Mesendoderm (in vitro differentiated cells): ENCODE measurements around the gene SCNN1G. TPM values are rescaled to one million over a fixed set of nuclear protein-coding genes. Genes with fewer than 3 reads are reported as not detected.

ENCODE experiments used
- DNase-seq: peaks from one replicate; pipeline ENCODE4 v3.0.0; 2013
- H2AK5ac ChIP-seq: 2 replicates; pipeline ENCODE4 v1.6.1; 2013; ENCODE audit warnings: low read length, inconsistent platforms
- H2BK120ac ChIP-seq: 2 replicates; pipeline ENCODE4 v1.6.1; 2013; ENCODE audit warnings: low read depth, mild to moderate bottlenecking, low read length, moderate library complexity, mixed read lengths
- H2BK15ac ChIP-seq: replicated peaks from 2 replicates; pipeline ENCODE4 v1.6.1; 2013; ENCODE audit warnings: low read depth, mild to moderate bottlenecking, moderate library complexity
- H2BK5ac ChIP-seq: 2 replicates; pipeline ENCODE4 v1.6.1; 2013; ENCODE audit warnings: low read length, inconsistent platforms
- H3K18ac ChIP-seq: 2 replicates; pipeline ENCODE4 v1.6.1; 2013; ENCODE audit warnings: mild to moderate bottlenecking, low read length, mixed read lengths
- H3K23ac ChIP-seq: one replicate; pipeline ENCODE4 v1.6.1; 2013; ENCODE audit warnings: low read length
- H3K27ac ChIP-seq: 2 replicates; pipeline ENCODE4 v1.5.1; 2013; ENCODE audit warnings: low read depth, mild to moderate bottlenecking, inconsistent platforms, low read length, moderate library complexity
- H3K27me3 ChIP-seq: 2 replicates; pipeline ENCODE4 v1.6.1; 2013; ENCODE audit warnings: low read length, control low read depth, mild to moderate bottlenecking, inconsistent platforms; ENCODE audit not compliant: insufficient read depth, poor library complexity
- H3K36me3 ChIP-seq: 2 replicates; pipeline ENCODE4 v1.6.1; 2013; ENCODE audit warnings: low read length, inconsistent platforms; ENCODE audit not compliant: control insufficient read depth, insufficient read depth
- H3K4ac ChIP-seq: one replicate; pipeline ENCODE4 v1.6.1; 2013; ENCODE audit warnings: low read depth, mild to moderate bottlenecking, low read length, moderate library complexity
- H3K4me1 ChIP-seq: 2 replicates; pipeline ENCODE4 v1.6.1; 2013; ENCODE audit warnings: low read depth, low read length, inconsistent platforms; ENCODE audit not compliant: control insufficient read depth
- H3K4me2 ChIP-seq: 2 replicates; pipeline ENCODE4 v1.6.1; 2013; ENCODE audit warnings: low read length
- H3K4me3 ChIP-seq: 2 replicates; pipeline ENCODE4 v1.5.1; 2013; ENCODE audit warnings: mild to moderate bottlenecking, low read length
- H3K56ac ChIP-seq: one replicate; pipeline ENCODE4 v1.6.1; 2013; ENCODE audit warnings: low read length
- H3K79me1 ChIP-seq: 2 replicates; pipeline ENCODE4 v1.6.1; 2013; ENCODE audit warnings: low read length, inconsistent platforms
- H3K79me2 ChIP-seq: 2 replicates; pipeline ENCODE4 v1.6.1; 2013; ENCODE audit warnings: mild to moderate bottlenecking, low read length; ENCODE audit not compliant: control insufficient read depth, insufficient read depth
- H3K9ac ChIP-seq: 2 replicates; pipeline ENCODE4 v1.6.1; 2013; ENCODE audit warnings: low read length, inconsistent platforms
- H4K5ac ChIP-seq: one replicate; pipeline ENCODE4 v1.6.1; 2013; ENCODE audit warnings: low read length
- H4K8ac ChIP-seq: one replicate; pipeline ENCODE4 v1.6.1; 2013; ENCODE audit warnings: low read depth, mild to moderate bottlenecking, control low read depth, low read length, moderate library complexity
- WGBS: extraction: QIAGEN DNeasy Blood & Tissue Kit; methylation state at CpG from one replicate; pipeline ENCODE4 v1.1.7; 2013; ENCODE audit warnings: low lambda C conversion rate, missing lambda C conversion rate; ENCODE audit not compliant: insufficient coverage; ENCODE audit errors: extremely low coverage; 5-methylcytosine and 5-hydroxymethylcytosine counted together
- polyA plus RNA-seq, 2 experiments: library from polyadenylated mRNA; stranded (reverse); fragments of 200-250 nt; gene quantifications; one replicate each; pipeline ENCODE4 v1.2.3, GENCODE V29; 2013

Gene SCNN1G, protein sequence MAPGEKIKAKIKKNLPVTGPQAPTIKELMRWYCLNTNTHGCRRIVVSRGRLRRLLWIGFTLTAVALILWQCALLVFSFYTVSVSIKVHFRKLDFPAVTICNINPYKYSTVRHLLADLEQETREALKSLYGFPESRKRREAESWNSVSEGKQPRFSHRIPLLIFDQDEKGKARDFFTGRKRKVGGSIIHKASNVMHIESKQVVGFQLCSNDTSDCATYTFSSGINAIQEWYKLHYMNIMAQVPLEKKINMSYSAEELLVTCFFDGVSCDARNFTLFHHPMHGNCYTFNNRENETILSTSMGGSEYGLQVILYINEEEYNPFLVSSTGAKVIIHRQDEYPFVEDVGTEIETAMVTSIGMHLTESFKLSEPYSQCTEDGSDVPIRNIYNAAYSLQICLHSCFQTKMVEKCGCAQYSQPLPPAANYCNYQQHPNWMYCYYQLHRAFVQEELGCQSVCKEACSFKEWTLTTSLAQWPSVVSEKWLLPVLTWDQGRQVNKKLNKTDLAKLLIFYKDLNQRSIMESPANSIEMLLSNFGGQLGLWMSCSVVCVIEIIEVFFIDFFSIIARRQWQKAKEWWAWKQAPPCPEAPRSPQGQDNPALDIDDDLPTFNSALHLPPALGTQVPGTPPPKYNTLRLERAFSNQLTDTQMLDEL
- polyA plus RNA-seq (2013, experiment 1 of 2) = 0.07 TPM
- polyA plus RNA-seq (2013, experiment 2 of 2) = 0.04 TPM

DNA sequence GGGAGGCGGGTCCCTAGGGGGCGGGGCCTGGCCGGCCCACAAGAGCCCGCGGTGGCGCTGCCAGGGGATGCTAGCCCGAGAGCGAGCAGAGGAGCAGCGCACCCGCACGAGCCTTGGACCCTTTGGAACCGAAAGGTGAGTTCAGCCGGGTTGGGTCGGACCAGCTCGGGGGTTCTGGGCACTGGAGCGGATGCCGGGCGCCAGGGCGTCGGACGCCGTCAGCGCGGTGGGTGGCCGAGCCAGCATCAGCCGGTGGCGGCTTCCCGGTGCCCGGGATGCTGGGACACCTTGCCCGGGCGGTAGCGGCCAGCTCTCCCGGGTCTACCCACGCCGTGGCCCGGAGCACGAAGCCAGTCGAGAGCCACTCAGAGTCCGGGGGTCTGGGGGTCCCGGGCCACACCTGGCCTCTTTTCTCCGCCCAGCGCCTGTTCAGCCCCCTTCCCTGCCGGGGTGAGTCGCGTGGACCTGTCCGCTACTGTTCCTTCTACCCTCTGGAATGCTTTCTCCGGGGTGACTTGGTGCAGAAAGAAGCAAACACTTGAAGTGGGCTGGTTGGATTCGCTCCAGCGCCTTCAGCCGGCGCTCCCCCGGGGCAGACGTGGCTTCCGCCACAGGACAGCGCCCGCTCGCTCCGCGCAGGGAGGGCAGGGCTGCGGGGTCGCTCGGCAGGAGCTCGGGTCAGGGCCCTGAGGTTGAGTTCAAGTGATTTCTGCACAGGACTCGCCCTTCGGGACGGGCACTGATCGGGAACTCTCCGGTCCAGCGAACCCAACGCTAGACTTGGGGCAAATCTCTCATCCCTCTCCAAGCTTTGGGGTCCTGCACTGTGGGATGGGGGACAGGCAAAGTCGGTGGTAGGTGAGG, at the start of gene SCNN1G:
Gene SCNN1G (plus strand): TSS at position 67 of the 864 bp plus-strand sequence. CDS start 3,527 bp downstream, outside the sequence.
- H3K18ac ChIP-seq = no peak within 1 kb of the TSS
- no peaks in the 10 kb centered on the region for H3K4me1 ChIP-seq
- H4K8ac ChIP-seq = no peak within 1 kb of the TSS
- H2BK120ac ChIP-seq = no peak within 1 kb of the TSS
- H2BK15ac ChIP-seq = no peak within 1 kb of the TSS
- no peak within 1 kb of the TSS for H3K4me3 ChIP-seq
- H3K56ac ChIP-seq = no peak within 1 kb of the TSS
- no CpG with 5 or more reads among the region's 71 CpGs for WGBS
- peaks cover 7% of the 10 kb centered on the region for H3K27me3 ChIP-seq
- peak; percentile 21 for DNase-seq
- no peak within 1 kb of the TSS for H3K23ac ChIP-seq
- H4K5ac ChIP-seq = no peak within 1 kb of the TSS
- no peaks in the 10 kb centered on the region for H3K79me2 ChIP-seq
- H2BK5ac ChIP-seq = no peak within 1 kb of the TSS
- peak within 1 kb of the TSS; percentile 68 for H3K4me2 ChIP-seq
- no peak within 1 kb of the TSS for H3K27ac ChIP-seq
- H3K9ac ChIP-seq = no peak within 1 kb of the TSS
- no peak within 1 kb of the TSS for H3K4ac ChIP-seq
- H3K36me3 ChIP-seq = no peaks in the 10 kb centered on the region
- H3K79me1 ChIP-seq = no peaks in the 10 kb centered on the region
- H2AK5ac ChIP-seq = no peak within 1 kb of the TSS

DNA sequence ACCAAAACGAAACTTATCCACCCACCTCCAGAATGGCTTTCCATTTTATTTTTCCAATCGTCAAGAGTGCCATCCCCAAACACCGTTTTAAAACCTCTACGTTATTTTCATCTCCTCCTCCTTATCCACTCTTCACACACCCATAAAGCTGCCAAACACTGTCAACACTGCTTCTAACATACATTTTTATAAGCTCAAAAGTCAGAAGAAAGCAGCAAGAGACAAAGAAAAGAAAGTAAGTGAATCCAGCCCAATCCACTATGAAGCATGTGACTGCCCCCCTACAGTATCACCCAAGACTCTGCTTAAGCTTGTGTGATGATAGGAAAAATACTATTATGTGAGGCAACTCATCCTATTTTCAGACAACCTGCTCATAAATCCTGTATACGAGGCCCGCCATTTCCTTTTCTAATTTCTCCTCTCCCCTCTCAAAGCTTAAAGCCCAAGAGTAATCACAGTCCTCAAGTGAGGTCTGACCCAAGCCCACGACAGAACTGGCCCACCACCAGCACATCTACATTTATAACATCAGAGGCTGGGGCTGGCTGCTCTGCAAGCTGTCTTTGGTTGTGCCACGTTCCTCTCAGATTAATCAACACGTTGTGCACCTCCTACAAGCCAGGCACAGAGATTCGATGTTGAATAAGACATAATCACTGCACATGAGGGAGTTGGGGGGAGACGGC, 49.6 kb upstream of the SCNN1G start:
- H3K56ac ChIP-seq = no peak overlapping the region
- no peak overlapping the region for H2BK5ac ChIP-seq
- DNase-seq = no peak
- no peaks in the 10 kb centered on the region for H3K36me3 ChIP-seq
- H3K4me2 ChIP-seq = no peak overlapping the region
- H4K8ac ChIP-seq = no peak overlapping the region
- no peak overlapping the region for H3K27ac ChIP-seq
- H3K9ac ChIP-seq = no peak overlapping the region
- no peaks in the 10 kb centered on the region for H3K4me1 ChIP-seq
- no peak overlapping the region for H2BK15ac ChIP-seq
- H3K23ac ChIP-seq = no peak overlapping the region
- peaks cover 37% of the 10 kb centered on the region for H3K79me2 ChIP-seq
- no peaks in the 10 kb centered on the region for H3K27me3 ChIP-seq
- no peak overlapping the region for H2AK5ac ChIP-seq
- H4K5ac ChIP-seq = no peak overlapping the region
- H3K4me3 ChIP-seq = no peak overlapping the region
- H2BK120ac ChIP-seq = no peak overlapping the region
- no peak overlapping the region for H3K4ac ChIP-seq
- no peak overlapping the region for H3K18ac ChIP-seq
- 100% methylated on average over 4 of the region's 11 CpGs for WGBS
- H3K79me1 ChIP-seq = peaks cover 16% of the 10 kb centered on the region

DNA sequence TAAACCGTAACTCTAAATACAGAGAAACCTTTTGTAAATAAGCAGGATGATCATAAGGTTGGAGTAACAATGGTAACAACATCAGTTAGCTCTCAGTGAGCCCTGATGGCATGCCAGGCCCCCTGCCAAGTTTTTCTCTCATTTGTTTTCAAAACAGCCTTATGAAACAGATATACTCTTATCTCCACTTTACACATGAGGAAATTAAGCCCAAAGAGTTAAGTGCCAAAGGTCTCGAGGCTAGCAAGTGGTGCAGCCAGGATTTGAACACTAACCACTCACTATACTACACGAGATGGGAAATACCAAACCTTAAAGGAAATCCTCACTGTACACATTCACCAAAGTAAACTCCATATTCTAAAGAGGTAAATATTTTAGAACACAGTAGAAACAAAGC, 48.3 kb upstream of the SCNN1G start:
- Histone ChIP-seq H3K18ac (no peak overlapping the region), H3K23ac (no peak overlapping the region), H3K4me3 (no peak overlapping the region), H2BK15ac (no peak overlapping the region), H3K4ac (no peak overlapping the region), H3K27ac (no peak overlapping the region), H3K4me2 (no peak overlapping the region), H4K8ac (no peak overlapping the region), H4K5ac (no peak overlapping the region), H3K4me1 (no peaks in the 10 kb centered on the region), H2BK120ac (no peak overlapping the region), H3K9ac (no peak overlapping the region), H3K79me2 (peaks cover 42% of the 10 kb centered on the region), H3K36me3 (no peaks in the 10 kb centered on the region), H2AK5ac (no peak overlapping the region), H2BK5ac (no peak overlapping the region), H3K27me3 (no peaks in the 10 kb centered on the region), H3K79me1 (peaks cover 21% of the 10 kb centered on the region), H3K56ac (no peak overlapping the region)
- no CpG with 5 or more reads among the region's 3 CpGs for WGBS
- DNase-seq = no peak

DNA sequence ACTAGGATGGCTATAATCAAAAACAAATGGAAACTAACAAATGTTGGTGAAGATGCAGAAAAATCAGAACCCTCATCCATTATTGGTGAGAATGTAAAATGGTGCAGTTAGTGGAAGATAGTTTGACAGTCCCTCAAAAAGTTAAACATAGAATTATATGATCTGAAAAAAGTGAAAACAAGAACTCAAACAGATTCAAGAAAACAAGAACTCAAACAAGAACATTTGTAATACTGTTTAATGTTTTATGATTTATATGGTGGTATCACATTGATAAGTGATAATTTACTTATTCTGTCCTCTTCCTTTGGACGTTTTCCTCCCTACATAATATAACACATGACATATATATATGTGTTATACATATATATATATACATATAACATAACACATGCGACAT, 45.3 kb upstream of the SCNN1G start:
- Histone ChIP-seq H3K27me3 (no peaks in the 10 kb centered on the region), H3K18ac (no peak overlapping the region), H2BK120ac (no peak overlapping the region), H3K9ac (no peak overlapping the region), H3K36me3 (no peaks in the 10 kb centered on the region), H3K4me3 (no peak overlapping the region), H3K4ac (no peak overlapping the region), H3K4me1 (peaks cover 7% of the 10 kb centered on the region), H3K79me2 (peaks cover 42% of the 10 kb centered on the region), H2AK5ac (no peak overlapping the region), H3K79me1 (peaks cover 24% of the 10 kb centered on the region), H3K56ac (no peak overlapping the region), H2BK15ac (no peak overlapping the region), H4K5ac (no peak overlapping the region), H3K23ac (no peak overlapping the region), H3K4me2 (no peak overlapping the region), H2BK5ac (no peak overlapping the region), H3K27ac (no peak overlapping the region), H4K8ac (no peak overlapping the region)
- no CpG with 5 or more reads among the region's 2 CpGs for WGBS
- DNase-seq = no peak

DNA sequence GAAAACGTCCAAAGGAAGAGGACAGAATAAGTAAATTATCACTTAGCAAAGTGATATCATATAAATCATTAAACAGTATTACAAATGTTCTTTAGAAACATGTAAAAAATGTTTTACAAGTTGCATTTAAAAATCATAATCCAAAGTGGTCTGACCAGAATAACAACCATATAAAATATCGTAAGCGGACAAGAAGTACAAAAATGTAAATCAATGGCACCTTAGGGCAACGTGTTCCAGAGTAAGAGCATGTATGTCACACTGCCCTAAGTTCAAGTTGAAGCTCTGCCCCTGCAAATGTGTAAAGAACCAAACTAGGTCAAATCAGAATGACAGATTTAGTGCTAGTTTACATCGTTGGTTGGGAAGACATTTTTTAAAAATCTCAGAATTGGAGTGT, 44.7 kb upstream of the SCNN1G start:
- no CpG with 5 or more reads among the region's 5 CpGs for WGBS
- no peak overlapping the region for H4K5ac ChIP-seq

More for the DNA sequence above, 44.7 kb upstream of the SCNN1G start:
- H3K4me3 ChIP-seq = no peak overlapping the region
- H3K56ac ChIP-seq = no peak overlapping the region
- no peak overlapping the region for H3K23ac ChIP-seq
- no peak overlapping the region for H2BK5ac ChIP-seq
- no peak overlapping the region for H3K4ac ChIP-seq
- H3K79me1 ChIP-seq = peaks cover 29% of the 10 kb centered on the region
- H3K36me3 ChIP-seq = no peaks in the 10 kb centered on the region
- no peak overlapping the region for H3K27ac ChIP-seq
- H3K4me2 ChIP-seq = no peak overlapping the region
- no peak overlapping the region for H3K18ac ChIP-seq
- H2AK5ac ChIP-seq = no peak overlapping the region
- H4K8ac ChIP-seq = no peak overlapping the region
- peaks cover 46% of the 10 kb centered on the region for H3K79me2 ChIP-seq
- DNase-seq = no peak
- no peak overlapping the region for H2BK120ac ChIP-seq
- H3K9ac ChIP-seq = no peak overlapping the region
- peaks cover 10% of the 10 kb centered on the region for H3K4me1 ChIP-seq
- H3K27me3 ChIP-seq = no peaks in the 10 kb centered on the region
- H2BK15ac ChIP-seq = no peak overlapping the region
